Uterus (tissue), 2 donors: Measurements from ENCODE around the gene OSGEPL1.

Experiments
- CTCF ChIP-seq, 4 experiments: fragments of 200-600 bp in 2 of 4; fragments of 450-650 bp in 2 of 4; sonication (generic) in 2 of 4; IDR thresholded peaks; one replicate each; pipeline ENCODE4 v1.5.1; 2016 to 2019; ENCODE audit warnings: antibody characterized with exemption in 4 of 4, mild to moderate bottlenecking in 2 of 4, moderate library complexity in 1 of 4
- POLR2A ChIP-seq, 2 donors: fragments of 450-650 bp; IDR thresholded peaks; one replicate each; pipeline ENCODE4 v1.6.1; 2016; ENCODE audit warnings: antibody characterized with exemption in 2 of 2, mild to moderate bottlenecking in 1 of 2, moderate library complexity in 1 of 2

- TF ChIP-seq CTCF (IDR thresholded peaks at IDR 0.05) (no peak), POLR2A (IDR thresholded peaks at IDR 0.05) (no peak)
These were observed 31.7 kb upstream of the OSGEPL1 start for GRCh38 chr2:189794310-189794709.
